HepG2 (cell line): ENCODE data around the gene SLC24A5. TPM values are rescaled to one million over a fixed set of nuclear protein-coding genes. Genes with fewer than 3 reads are reported as not detected.

Experiments
- AHR ChIP-seq: IDR thresholded peaks from 2 replicates; pipeline ENCODE4 v1.6.1; 2018; ENCODE audit warnings: missing genetic modification reagents, missing compliant biosample characterization
- BRCA1 ChIP-seq: sonication (generic); formaldehyde crosslinking; IDR thresholded peaks from 2 replicates; pipeline ENCODE4 v1.4.0; 2020; ENCODE audit warnings: missing genetic modification reagents
- HMGXB4 ChIP-seq, 2 experiments: sonication (generic) in 1 of 2; formaldehyde crosslinking in 1 of 2; IDR thresholded peaks; 2 replicates each; pipeline versions ENCODE4 v1.4.0 to v1.6.1; 2018 to 2020; ENCODE audit warnings: missing genetic modification reagents in 2 of 2, borderline replicate concordance in 1 of 2, low read depth in 1 of 2, mild to moderate bottlenecking in 1 of 2, missing biosample characterization in 1 of 2
- KLF16 ChIP-seq, 2 experiments: sonication (generic) in 1 of 2; formaldehyde crosslinking in 1 of 2; IDR thresholded peaks; 2 replicates each; pipeline versions ENCODE4 v1.6.1 to v1.8.0; 2016 to 2023; ENCODE audit warnings: missing genetic modification reagents in 2 of 2, missing compliant biosample characterization in 1 of 2
- SALL1 ChIP-seq: sonication (generic); formaldehyde crosslinking; IDR thresholded peaks from 2 replicates; pipeline ENCODE4 v1.8.0; 2022; ENCODE audit warnings: mild to moderate bottlenecking, missing genetic modification reagents
- SATB2 ChIP-seq: sonication (generic); formaldehyde crosslinking; IDR thresholded peaks from 2 replicates; pipeline ENCODE4 v1.5.0; 2020; ENCODE audit warnings: missing genetic modification reagents
- SMC3 ChIP-seq: IDR thresholded peaks from 2 replicates; pipeline ENCODE4 v1.6.1; 2011; ENCODE audit warnings: low read length, improper control_type of control experiment
- TFDP1 ChIP-seq: IDR thresholded peaks from 2 replicates; pipeline ENCODE4 v1.6.1; 2016; ENCODE audit warnings: missing compliant biosample characterization, missing genetic modification reagents, borderline replicate concordance
- ZBTB46 ChIP-seq: sonication (generic); formaldehyde crosslinking; IDR thresholded peaks from 2 replicates; pipeline ENCODE4 v1.4.0; 2020; ENCODE audit warnings: mild to moderate bottlenecking, missing genetic modification reagents, borderline replicate concordance
- ZFAT ChIP-seq: sonication (generic); formaldehyde crosslinking; conservative IDR thresholded peaks from 2 replicates; pipeline ENCODE4 v1.8.1; 2023; ENCODE audit warnings: missing genetic modification reagents, inconsistent platforms
- ZNF121 ChIP-seq: sonication (generic); formaldehyde crosslinking; IDR thresholded peaks from 2 replicates; pipeline ENCODE4 v1.5.0; 2020; ENCODE audit warnings: mild to moderate bottlenecking, missing genetic modification reagents
- ZNF609 ChIP-seq: sonication (generic); formaldehyde crosslinking; IDR thresholded peaks from 2 replicates; pipeline ENCODE4 v1.4.0; 2020; ENCODE audit warnings: mild to moderate bottlenecking, missing genetic modification reagents, borderline replicate concordance
- polyA plus RNA-seq, 8 experiments: library from polyadenylated mRNA; depleted of rRNA in 3 of 8; stranded (reverse) in 7 of 8; unstranded in 1 of 8; fragments of >200 nt; fragmentation: Illumina TruSeq in 4 of 8; extraction: Trizol in 4 of 8; gene quantifications; 2 replicates each; pipeline versions ENCODE4 v1.2.1 to v1.2.3, GENCODE V29; 2011 to 2016; ENCODE audit warnings: low read depth in 4 of 8, missing spikeins in 1 of 8, mixed read lengths in 1 of 8; ENCODE audit not compliant: insufficient read depth in 1 of 8
- total RNA-seq, 5 experiments: library from RNA; depleted of rRNA; stranded (reverse); fragments of >200 nt; fragmentation: Illumina TruSeq; extraction: Trizol; gene quantifications; 2 replicates each; pipeline ENCODE4 v1.2.3, GENCODE V29; 2016; ENCODE audit warnings: low read depth in 1 of 5
- TF ChIP-seq, protein P1 (sequence below): sonication (generic); formaldehyde crosslinking; IDR thresholded peaks from 2 replicates; pipeline ENCODE4 v1.5.0; 2020; ENCODE audit warnings: missing genetic modification reagents
- TF ChIP-seq, protein P2 (sequence below): sonication (generic); formaldehyde crosslinking; conservative IDR thresholded peaks from 2 replicates; pipeline ENCODE4 v1.4.0; 2020; ENCODE audit warnings: missing genetic modification reagents

The SLC24A5 gene
- total and polyA plus RNA-seq, 2 of the 13 experiments (the other 11 are each of a cell fraction or from before 2014, with no cell fraction given) = not detected

- TF ChIP-seq ZNF609 (CRISPR knock-in tag) (no peak), ZFAT (CRISPR knock-in tag) (no peak), KLF16 (CRISPR knock-in tag; IDR thresholded peaks at IDR 0.05) (no peak), HMGXB4 (CRISPR knock-in tag; IDR thresholded peaks at IDR 0.05; ENCODE audit: borderline replicate concordance in 1 of 2, low read depth in 1 of 2) (peak in 1 of 2 experiments; percentile 40; a peak in 2 of 4 replicates), ZBTB46 (CRISPR knock-in tag) (no peak), AHR (CRISPR knock-in tag) (no peak), SALL1 (CRISPR knock-in tag) (peak; percentile 22; the same call in 1 of the 2 replicates), SATB2 (CRISPR knock-in tag) (no peak), SMC3 (no peak), ZNF121 (CRISPR knock-in tag) (no peak), BRCA1 (CRISPR knock-in tag) (no peak), TFDP1 (CRISPR knock-in tag) (peak; percentile 81; the same call in 1 of the 2 replicates)
- TF ChIP-seq, protein P1, sequence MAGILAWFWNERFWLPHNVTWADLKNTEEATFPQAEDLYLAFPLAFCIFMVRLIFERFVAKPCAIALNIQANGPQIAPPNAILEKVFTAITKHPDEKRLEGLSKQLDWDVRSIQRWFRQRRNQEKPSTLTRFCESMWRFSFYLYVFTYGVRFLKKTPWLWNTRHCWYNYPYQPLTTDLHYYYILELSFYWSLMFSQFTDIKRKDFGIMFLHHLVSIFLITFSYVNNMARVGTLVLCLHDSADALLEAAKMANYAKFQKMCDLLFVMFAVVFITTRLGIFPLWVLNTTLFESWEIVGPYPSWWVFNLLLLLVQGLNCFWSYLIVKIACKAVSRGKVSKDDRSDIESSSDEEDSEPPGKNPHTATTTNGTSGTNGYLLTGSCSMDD (CRISPR knock-in tag) = no peak
- TF ChIP-seq, protein P2, sequence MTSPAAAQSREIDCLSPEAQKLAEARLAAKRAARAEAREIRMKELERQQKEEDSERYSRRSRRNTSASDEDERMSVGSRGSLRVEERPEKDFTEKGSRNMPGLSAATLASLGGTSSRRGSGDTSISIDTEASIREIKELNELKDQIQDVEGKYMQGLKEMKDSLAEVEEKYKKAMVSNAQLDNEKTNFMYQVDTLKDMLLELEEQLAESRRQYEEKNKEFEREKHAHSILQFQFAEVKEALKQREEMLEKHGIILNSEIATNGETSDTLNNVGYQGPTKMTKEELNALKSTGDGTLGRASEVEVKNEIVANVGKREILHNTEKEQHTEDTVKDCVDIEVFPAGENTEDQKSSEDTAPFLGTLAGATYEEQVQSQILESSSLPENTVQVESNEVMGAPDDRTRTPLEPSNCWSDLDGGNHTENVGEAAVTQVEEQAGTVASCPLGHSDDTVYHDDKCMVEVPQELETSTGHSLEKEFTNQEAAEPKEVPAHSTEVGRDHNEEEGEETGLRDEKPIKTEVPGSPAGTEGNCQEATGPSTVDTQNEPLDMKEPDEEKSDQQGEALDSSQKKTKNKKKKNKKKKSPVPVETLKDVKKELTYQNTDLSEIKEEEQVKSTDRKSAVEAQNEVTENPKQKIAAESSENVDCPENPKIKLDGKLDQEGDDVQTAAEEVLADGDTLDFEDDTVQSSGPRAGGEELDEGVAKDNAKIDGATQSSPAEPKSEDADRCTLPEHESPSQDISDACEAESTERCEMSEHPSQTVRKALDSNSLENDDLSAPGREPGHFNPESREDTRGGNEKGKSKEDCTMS (CRISPR knock-in tag) = no peak
These were observed 57.2 kb downstream of the SLC24A5 start, which contains the start of gene MYEF2 (continued) for GRCh38 chr15:48177766-48178647.
